GM10266 (cell line): ENCODE data around the gene CHAT.

Experiments used
- DNase-seq: peaks from one replicate; pipeline ENCODE4 v3.0.0; 2012; ENCODE audit errors: extremely low spot score
- CTCF ChIP-seq: IDR thresholded peaks from 2 replicates; pipeline ENCODE4 v1.5.1; 2012; ENCODE audit warnings: mild to moderate bottlenecking, low read depth; ENCODE audit not compliant: control insufficient read depth, insufficient read depth; ENCODE audit errors: missing control alignments

The CHAT gene

GRCh38 chr10:49654036-49654693 is 40.3 kb downstream of the CHAT start:
- no peak for TF ChIP-seq CTCF
- no peak for DNase-seq

GRCh38 chr10:49655099-49655498 is 41.3 kb downstream of the CHAT start:
- DNase-seq, result no peak
- TF ChIP-seq CTCF, result no peak

GRCh38 chr10:49656845-49657493 is 43.1 kb downstream of the CHAT start:
- no peak for DNase-seq
- no peak for TF ChIP-seq CTCF

GRCh38 chr10:49657606-49658005 is 43.8 kb downstream of the CHAT start:
- DNase-seq, result no peak
- TF ChIP-seq CTCF, result no peak

GRCh38 chr10:49661140-49661856 is 47.5 kb downstream of the CHAT start:
- TF ChIP-seq CTCF, result no peak
- no peak for DNase-seq

- TF ChIP-seq CTCF, result no peak
- no peak for DNase-seq
Measured at GRCh38 chr10:49662169-49662830, 48.5 kb downstream of the CHAT start.
